Keratinocyte (primary cell): ENCODE measurements around the gene CSNK2A1. TPM values are rescaled to one million over a fixed set of nuclear protein-coding genes. Genes with fewer than 3 reads are reported as not detected.

Source experiments
- DNase-seq: peaks from one replicate; pipeline ENCODE4 v3.0.0-alpha.2; 2011; ENCODE audit warnings: low read depth, missing footprints, low spot score
- FAIRE-seq: peaks from 2 replicates; lab custom pipeline; 2011; peaks lifted over from hg19 to GRCh38; lab: Jason Lieb, UNC
- H2AFZ ChIP-seq: 2 replicates; pipeline ENCODE4 v1.6.0; 2012; ENCODE audit warnings: low read length, control low read depth, inconsistent platforms; ENCODE audit not compliant: control insufficient read depth
- H3K27ac ChIP-seq: 2 replicates; pipeline ENCODE4 v1.5.1; 2011; ENCODE audit warnings: low read length; ENCODE audit not compliant: control insufficient read depth, insufficient read depth
- H3K27me3 ChIP-seq: 3 replicates; pipeline ENCODE4 v1.6.0; 2011; ENCODE audit warnings: low read length; ENCODE audit not compliant: control insufficient read depth, insufficient read depth; ENCODE audit errors: extremely low read depth
- H3K36me3 ChIP-seq, 2 experiments: 2 replicates in 1 of 2; 3 replicates in 1 of 2; pipeline ENCODE4 v1.5.1; 2011; ENCODE audit warnings: low read length in 2 of 2, mild to moderate bottlenecking in 1 of 2; ENCODE audit not compliant: control insufficient read depth in 2 of 2, insufficient read depth in 2 of 2; ENCODE audit errors: extremely low read depth in 1 of 2
- H3K4me1 ChIP-seq: 3 replicates; pipeline ENCODE4 v1.5.1; 2011; ENCODE audit warnings: low read length; ENCODE audit not compliant: control insufficient read depth, insufficient read depth; ENCODE audit errors: extremely low read depth
- H3K4me2 ChIP-seq: 3 replicates; pipeline ENCODE4 v1.6.0; 2011; ENCODE audit warnings: low read depth, low read length; ENCODE audit not compliant: control insufficient read depth, insufficient read depth; ENCODE audit errors: extremely low read depth
- H3K4me3 ChIP-seq, 3 experiments: fragments of 200-600 bp in 1 of 3; sonication (generic) in 1 of 3; 2 replicates in 2 of 3; 3 replicates in 1 of 3; pipeline ENCODE4 v1.5.1; 2011 to 2016; ENCODE audit warnings: low read length in 3 of 3, mild to moderate bottlenecking in 3 of 3, control low read depth in 2 of 3, inconsistent platforms in 1 of 3, low read depth in 1 of 3, mixed read lengths in 1 of 3, mixed run types in 1 of 3, moderate library complexity in 1 of 3; ENCODE audit not compliant: control insufficient read depth in 2 of 3, insufficient read depth in 2 of 3; ENCODE audit errors: extremely low read depth in 1 of 3
- H3K79me2 ChIP-seq: 2 replicates; pipeline ENCODE4 v1.6.0; 2012; ENCODE audit warnings: low read length; ENCODE audit not compliant: control insufficient read depth, insufficient read depth
- H3K9ac ChIP-seq: 3 replicates; pipeline ENCODE4 v1.6.0; 2011; ENCODE audit warnings: low read length; ENCODE audit not compliant: control insufficient read depth, insufficient read depth; ENCODE audit errors: extremely low read depth
- H3K9me1 ChIP-seq: 3 replicates; pipeline ENCODE4 v1.6.0; 2011; ENCODE audit warnings: low read length; ENCODE audit not compliant: control insufficient read depth, insufficient read depth; ENCODE audit errors: extremely low read depth
- H3K9me3 ChIP-seq: 2 replicates; pipeline ENCODE4 v1.5.1; 2012; ENCODE audit warnings: low read depth, low read length; ENCODE audit not compliant: control insufficient read depth
- H4K20me1 ChIP-seq: 3 replicates; pipeline ENCODE4 v1.6.0; 2011; ENCODE audit warnings: low read length; ENCODE audit not compliant: control insufficient read depth, insufficient read depth; ENCODE audit errors: extremely low read depth
- CTCF ChIP-seq, 3 experiments: IDR thresholded peaks in 1 of 3; conservative IDR thresholded peaks in 1 of 3; optimal IDR thresholded peaks in 1 of 3; 2 replicates in 2 of 3; 3 replicates in 1 of 3; pipeline versions ENCODE3 to v1.5.1; 2011; ENCODE audit warnings: low read length in 3 of 3, mild to moderate bottlenecking in 3 of 3, moderate library complexity in 2 of 3, control low read depth in 1 of 3, inconsistent platforms in 1 of 3; ENCODE audit not compliant: insufficient read depth in 2 of 3; ENCODE audit errors: extremely low read depth in 1 of 3
- EZH2 ChIP-seq: IDR thresholded peaks from one replicate; pipeline ENCODE4 v1.6.1; 2012; ENCODE audit warnings: inconsistent platforms, mild to moderate bottlenecking, low read length, moderate library complexity
- dilution Hi-C: fragments of 300-500 bp; cut with MboI; formaldehyde crosslinking; loops from one replicate; pipeline ENCODE4 v1.7.0; 2020; ENCODE audit warnings: low sequenced_read_pairs; ENCODE audit not compliant: extremely low pct_ligation_motif_present
- polyA plus RNA-seq, 5 experiments: library from polyadenylated mRNA; depleted of rRNA in 3 of 5; stranded (reverse) in 3 of 5; stranded (forward) in 1 of 5; unstranded in 1 of 5; fragments of >200 nt; gene quantifications; 1 replicate in 1 of 5; 2 replicates in 3 of 5; 3 replicates in 1 of 5; pipeline versions ENCODE4 v1.2.1 to v1.2.3, GENCODE V29; 2011 to 2012; ENCODE audit warnings: missing spikeins in 2 of 5, low read depth in 1 of 5, low replicate concordance in 1 of 5

The CSNK2A1 gene
- polyA plus RNA-seq, 1 donor (not counting 4 experiments of a cell fraction or from before 2014, with no cell fraction given), result 122 TPM

GRCh38 chr20:561437-562231 is 18.0 kb upstream of the CSNK2A1 start:
- no peak overlapping the region for H3K4me2 ChIP-seq
- H2AFZ ChIP-seq, result no peak overlapping the region
- TF ChIP-seq EZH2 (no peak), CTCF (optimal IDR thresholded peaks at IDR 0.05 in 1 of 3, IDR thresholded peaks at IDR 0.05 in 1 of 3, conservative IDR thresholded peaks at IDR 0.05 in 1 of 3; ENCODE audit: extremely low read depth in 1 of 3, insufficient read depth in 2 of 3, low read length in 3 of 3) (peak; percentile 91 to 98 (median 96))
- FAIRE-seq (peak; percentile 84), DNase-seq (no peak)
- H3K79me2 ChIP-seq, result no peaks in the 10 kb centered on the region
- H4K20me1 ChIP-seq, result no peaks in the 10 kb centered on the region
- H3K27ac ChIP-seq, result no peak overlapping the region
- no peaks in the 10 kb centered on the region for H3K36me3 ChIP-seq
- dilution Hi-C loops, result no loop called here
- no peaks in the 10 kb centered on the region for H3K4me1 ChIP-seq
- no peaks in the 10 kb centered on the region for H3K9me1 ChIP-seq
- no peak overlapping the region for H3K9ac ChIP-seq
- H3K27me3 ChIP-seq, result peaks cover 2% of the 10 kb centered on the region
- no peak overlapping the region for H3K4me3 ChIP-seq
- no peaks in the 10 kb centered on the region for H3K9me3 ChIP-seq

- H3K4me2 ChIP-seq, result no peak overlapping the region
- no peaks in the 10 kb centered on the region for H4K20me1 ChIP-seq
- no peaks in the 10 kb centered on the region for H3K79me2 ChIP-seq
- TF ChIP-seq EZH2 (no peak), CTCF (optimal IDR thresholded peaks at IDR 0.05 in 1 of 3, IDR thresholded peaks at IDR 0.05 in 1 of 3, conservative IDR thresholded peaks at IDR 0.05 in 1 of 3; ENCODE audit: extremely low read depth in 1 of 3, insufficient read depth in 2 of 3, low read length in 3 of 3) (peak in 1 of 3 experiments; percentile 8)
- no peaks in the 10 kb centered on the region for H3K36me3 ChIP-seq
- peaks cover 7% of the 10 kb centered on the region for H3K27me3 ChIP-seq
- no peaks in the 10 kb centered on the region for H3K9me3 ChIP-seq
- no peak for DNase-seq
- no peak overlapping the region for H2AFZ ChIP-seq
- no peak overlapping the region for H3K27ac ChIP-seq
- no peaks in the 10 kb centered on the region for H3K4me1 ChIP-seq
- H3K9me1 ChIP-seq, result no peaks in the 10 kb centered on the region
- no peak overlapping the region for H3K9ac ChIP-seq
- no peak overlapping the region for H3K4me3 ChIP-seq
- no peak for FAIRE-seq
- dilution Hi-C loops, result no loop called here
Measured at GRCh38 chr20:560680-561079, 17.1 kb upstream of the CSNK2A1 start.
